Neural cell (in vitro differentiated cells): Measurements from ENCODE around the gene MYOZ1.

Experiments used
- CTCF ChIP-seq: fragments of 450-650 bp; IDR thresholded peaks from 2 replicates; pipeline ENCODE4 v1.5.1; 2014; ENCODE audit warnings: antibody characterized with exemption, mild to moderate bottlenecking, moderate library complexity; ENCODE audit not compliant: poor library complexity, severe bottlenecking
- EP300 ChIP-seq: fragments of 450-650 bp; conservative IDR thresholded peaks from 2 replicates; pipeline ENCODE4 v1.6.1; 2014; ENCODE audit warnings: antibody characterized with exemption, mild to moderate bottlenecking, moderate library complexity; ENCODE audit not compliant: poor library complexity, severe bottlenecking
- EZH2 ChIP-seq: fragments of 200-600, 300-800 bp; shearing (Covaris generic), sonication (generic); IDR thresholded peaks from 2 replicates; pipeline ENCODE4 v1.6.1; 2014; ENCODE audit warnings: antibody characterized with exemption, low read length, borderline replicate concordance, mild to moderate bottlenecking; ENCODE audit not compliant: insufficient read depth, poor library complexity, severe bottlenecking
- MXI1 ChIP-seq: fragments of 450-650 bp; conservative IDR thresholded peaks from 2 replicates; pipeline ENCODE4 v1.6.1; 2014; ENCODE audit warnings: antibody characterized with exemption, mild to moderate bottlenecking; ENCODE audit not compliant: poor library complexity, severe bottlenecking
- POLR2AphosphoS5 ChIP-seq: IDR thresholded peaks from 2 replicates; pipeline ENCODE4 v1.6.1; 2012
- RAD21 ChIP-seq: fragments of 450-650 bp; conservative IDR thresholded peaks from 2 replicates; pipeline ENCODE4 v1.6.1; 2014; ENCODE audit warnings: antibody characterized with exemption, mild to moderate bottlenecking, moderate library complexity
- REST ChIP-seq: IDR thresholded peaks from 2 replicates; pipeline ENCODE4 v1.6.1; 2012; ENCODE audit warnings: borderline replicate concordance
- SMC3 ChIP-seq: fragments of 450-650 bp; conservative IDR thresholded peaks from 2 replicates; pipeline ENCODE4 v1.6.1; 2014; ENCODE audit warnings: antibody characterized with exemption, mild to moderate bottlenecking, moderate library complexity; ENCODE audit not compliant: poor library complexity

- TF ChIP-seq RAD21, result no peak
- no peak for TF ChIP-seq CTCF
- TF ChIP-seq REST, result no peak
- no peak for TF ChIP-seq POLR2AphosphoS5
- TF ChIP-seq SMC3, result no peak
- TF ChIP-seq MXI1, result no peak
- no peak for TF ChIP-seq EZH2
- no peak for TF ChIP-seq EP300
Measured at GRCh38 chr10:73655990-73656298, 14.7 kb upstream of the MYOZ1 start, which contains the start of gene SYNPO2L.
